Measurements from ENCODE around the gene USP40. TPM values are rescaled to one million over a fixed set of nuclear protein-coding genes. Genes with fewer than 3 reads are reported as not detected.

The USP40 gene
- total and polyA plus RNA-seq, 2 donors (not counting 1 experiment from before 2014, with no cell fraction given), result 18.9 to 40.6 TPM

DNA sequence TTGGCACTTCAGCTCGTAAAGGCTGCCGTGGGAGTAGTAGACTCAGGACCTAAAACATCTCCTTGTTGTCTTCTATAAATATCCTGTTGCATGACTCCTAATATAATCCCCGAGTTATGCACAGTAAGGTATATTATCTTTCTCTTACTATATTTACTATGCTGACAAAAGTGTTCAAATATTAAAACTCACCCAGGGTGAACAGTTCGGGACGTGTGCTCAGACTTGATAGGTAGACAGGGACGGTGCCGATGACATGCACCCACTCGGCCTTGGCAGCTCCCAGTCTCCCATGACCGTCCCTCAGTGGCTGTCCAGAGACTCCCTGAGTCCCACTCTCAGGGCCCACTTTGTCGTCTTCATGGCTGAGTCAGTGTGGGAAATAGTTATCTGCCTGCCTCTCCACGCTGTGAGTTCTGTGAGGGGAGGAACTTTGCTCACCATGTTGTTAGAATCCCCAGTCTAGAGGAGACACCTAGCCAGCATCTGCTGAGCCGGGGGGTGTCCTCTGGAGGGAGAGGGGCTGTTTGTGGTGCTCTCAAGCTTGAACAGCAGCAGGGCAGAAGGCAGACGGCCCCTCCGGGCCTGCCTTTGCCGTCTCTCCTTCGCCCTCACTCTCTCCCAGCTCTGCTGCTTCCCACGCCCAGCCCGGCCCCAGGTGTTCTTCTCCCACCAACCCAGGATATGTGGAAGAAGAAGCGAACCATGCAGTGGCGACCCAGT is 137.2 kb downstream of the USP40 start:
- Histone ChIP-seq H3K27me3 (ENCODE audit: control insufficient read depth, insufficient read depth, low read length) (no peaks in the 10 kb centered on the region), H3K4me1 (ENCODE audit: control insufficient read depth, extremely low read depth, insufficient read depth, low read length) (no peaks in the 10 kb centered on the region), H3K4me3 (replicated peaks in 1 of 4; ENCODE audit: control extremely low read depth in 1 of 4, insufficient read depth in 1 of 4, low read depth in 3 of 4, low read length in 4 of 4) (no peak overlapping the region), H3K27ac (ENCODE audit: insufficient read depth, low read length) (no peak overlapping the region), H3K9me3 (ENCODE audit: control insufficient read depth, insufficient read depth, low read depth, low read length) (no peaks in the 10 kb centered on the region), H3K9ac (ENCODE audit: insufficient read depth, low read length) (no peak overlapping the region), H2AFZ (ENCODE audit: low read length) (no peak overlapping the region), H3K4me2 (ENCODE audit: extremely low read depth, insufficient read depth, low read length) (no peak overlapping the region), H3K79me2 (ENCODE audit: control insufficient read depth, insufficient read depth, low read length) (no peaks in the 10 kb centered on the region), H4K20me1 (ENCODE audit: control insufficient read depth, extremely low read depth, insufficient read depth, low read length) (no peaks in the 10 kb centered on the region), H3K36me3 (ENCODE audit: control insufficient read depth, insufficient read depth, low read length) (no peaks in the 10 kb centered on the region)
- no peak for DNase-seq (ENCODE audit: low read depth in 2 of 2)
- TF ChIP-seq, protein P1, sequence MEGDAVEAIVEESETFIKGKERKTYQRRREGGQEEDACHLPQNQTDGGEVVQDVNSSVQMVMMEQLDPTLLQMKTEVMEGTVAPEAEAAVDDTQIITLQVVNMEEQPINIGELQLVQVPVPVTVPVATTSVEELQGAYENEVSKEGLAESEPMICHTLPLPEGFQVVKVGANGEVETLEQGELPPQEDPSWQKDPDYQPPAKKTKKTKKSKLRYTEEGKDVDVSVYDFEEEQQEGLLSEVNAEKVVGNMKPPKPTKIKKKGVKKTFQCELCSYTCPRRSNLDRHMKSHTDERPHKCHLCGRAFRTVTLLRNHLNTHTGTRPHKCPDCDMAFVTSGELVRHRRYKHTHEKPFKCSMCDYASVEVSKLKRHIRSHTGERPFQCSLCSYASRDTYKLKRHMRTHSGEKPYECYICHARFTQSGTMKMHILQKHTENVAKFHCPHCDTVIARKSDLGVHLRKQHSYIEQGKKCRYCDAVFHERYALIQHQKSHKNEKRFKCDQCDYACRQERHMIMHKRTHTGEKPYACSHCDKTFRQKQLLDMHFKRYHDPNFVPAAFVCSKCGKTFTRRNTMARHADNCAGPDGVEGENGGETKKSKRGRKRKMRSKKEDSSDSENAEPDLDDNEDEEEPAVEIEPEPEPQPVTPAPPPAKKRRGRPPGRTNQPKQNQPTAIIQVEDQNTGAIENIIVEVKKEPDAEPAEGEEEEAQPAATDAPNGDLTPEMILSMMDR (conservative IDR thresholded peaks at IDR 0.05 in 1 of 2, IDR thresholded peaks at IDR 0.05 in 1 of 2; ENCODE audit: low read depth in 1 of 2, low read length in 2 of 2), result no peak
- TF ChIP-seq EZH2 (IDR thresholded peaks at IDR 0.05; ENCODE audit: low read length, missing control alignments), result no peak

DNA sequence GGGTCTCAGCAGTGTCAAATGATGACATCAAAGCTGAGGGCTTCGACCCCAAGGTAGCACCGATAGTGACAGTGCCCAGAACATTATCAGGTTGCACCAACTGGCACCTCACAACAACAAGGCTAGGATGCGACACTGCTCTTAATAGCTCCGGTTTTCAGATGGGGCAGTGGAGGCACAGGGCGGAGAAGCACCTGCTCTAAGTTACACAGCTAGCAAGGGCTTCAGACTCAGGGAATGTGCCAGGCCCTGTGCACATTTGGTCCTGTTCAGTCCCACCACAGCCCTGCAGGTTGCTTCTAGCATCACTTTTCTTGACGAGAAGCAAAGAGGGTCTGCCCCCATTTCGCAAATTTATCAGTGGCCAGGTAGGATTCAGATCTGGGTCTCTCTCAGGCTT is 138.1 kb downstream of the USP40 start:
- TF ChIP-seq, protein P1 (conservative IDR thresholded peaks at IDR 0.05 in 1 of 2, IDR thresholded peaks at IDR 0.05 in 1 of 2; ENCODE audit: low read depth in 1 of 2, low read length in 2 of 2), result no peak
- TF ChIP-seq EZH2 (IDR thresholded peaks at IDR 0.05; ENCODE audit: low read length, missing control alignments), result no peak
- no peaks in the 10 kb centered on the region for H3K27me3 ChIP-seq (ENCODE audit: control insufficient read depth, insufficient read depth, low read length)
- no peak overlapping the region for H3K9ac ChIP-seq (ENCODE audit: insufficient read depth, low read length)
- H4K20me1 ChIP-seq (ENCODE audit: control insufficient read depth, extremely low read depth, insufficient read depth, low read length), result no peaks in the 10 kb centered on the region
- no peaks in the 10 kb centered on the region for H3K4me1 ChIP-seq (ENCODE audit: control insufficient read depth, extremely low read depth, insufficient read depth, low read length)
- H3K36me3 ChIP-seq (ENCODE audit: control insufficient read depth, insufficient read depth, low read length), result no peaks in the 10 kb centered on the region
- no peak for DNase-seq (ENCODE audit: low read depth in 2 of 2)
- no peak overlapping the region for H3K4me2 ChIP-seq (ENCODE audit: extremely low read depth, insufficient read depth, low read length)
- H3K4me3 ChIP-seq (replicated peaks in 1 of 4; ENCODE audit: control extremely low read depth in 1 of 4, insufficient read depth in 1 of 4, low read depth in 3 of 4, low read length in 4 of 4), result no peak overlapping the region
- no peaks in the 10 kb centered on the region for H3K79me2 ChIP-seq (ENCODE audit: control insufficient read depth, insufficient read depth, low read length)
- no peak overlapping the region for H2AFZ ChIP-seq (ENCODE audit: low read length)
- no peaks in the 10 kb centered on the region for H3K9me3 ChIP-seq (ENCODE audit: control insufficient read depth, insufficient read depth, low read depth, low read length)
- H3K27ac ChIP-seq (ENCODE audit: insufficient read depth, low read length), result no peak overlapping the region

DNA sequence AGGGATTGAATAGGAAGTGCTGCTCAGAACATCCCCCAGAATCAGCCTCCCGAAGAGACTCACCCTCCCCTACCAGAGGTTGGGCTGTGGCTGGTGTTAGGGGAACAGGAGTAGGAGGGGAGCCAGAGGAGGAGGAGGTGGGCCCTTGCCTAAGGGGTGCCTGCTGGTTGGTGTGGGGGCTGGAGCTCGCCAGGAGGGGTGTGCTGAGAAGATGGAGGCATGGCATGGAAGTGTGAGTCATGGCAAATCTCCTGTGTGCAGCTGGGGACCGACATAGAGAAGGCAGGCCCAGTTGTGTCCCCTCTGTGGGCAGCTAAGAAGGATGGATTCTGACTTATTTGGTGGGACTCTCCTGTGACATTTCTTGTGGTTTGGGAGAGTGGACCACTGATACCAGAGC is 138.6 kb downstream of the USP40 start:
- Histone ChIP-seq H3K4me1 (ENCODE audit: control insufficient read depth, extremely low read depth, insufficient read depth, low read length) (no peaks in the 10 kb centered on the region), H3K4me3 (replicated peaks in 1 of 4; ENCODE audit: control extremely low read depth in 1 of 4, insufficient read depth in 1 of 4, low read depth in 3 of 4, low read length in 4 of 4) (no peak overlapping the region), H3K27me3 (ENCODE audit: control insufficient read depth, insufficient read depth, low read length) (no peaks in the 10 kb centered on the region), H2AFZ (ENCODE audit: low read length) (no peak overlapping the region), H3K79me2 (ENCODE audit: control insufficient read depth, insufficient read depth, low read length) (no peaks in the 10 kb centered on the region), H3K9me3 (ENCODE audit: control insufficient read depth, insufficient read depth, low read depth, low read length) (no peaks in the 10 kb centered on the region), H3K27ac (ENCODE audit: insufficient read depth, low read length) (no peak overlapping the region), H3K9ac (ENCODE audit: insufficient read depth, low read length) (no peak overlapping the region), H3K36me3 (ENCODE audit: control insufficient read depth, insufficient read depth, low read length) (peaks cover under 1% of the 10 kb centered on the region), H3K4me2 (ENCODE audit: extremely low read depth, insufficient read depth, low read length) (no peak overlapping the region), H4K20me1 (ENCODE audit: control insufficient read depth, extremely low read depth, insufficient read depth, low read length) (no peaks in the 10 kb centered on the region)
- DNase-seq (ENCODE audit: low read depth in 2 of 2), result no peak
- TF ChIP-seq, protein P1 (conservative IDR thresholded peaks at IDR 0.05 in 1 of 2, IDR thresholded peaks at IDR 0.05 in 1 of 2; ENCODE audit: low read depth in 1 of 2, low read length in 2 of 2), result no peak
- TF ChIP-seq EZH2 (IDR thresholded peaks at IDR 0.05; ENCODE audit: low read length, missing control alignments), result no peak
